K562 (cell line): ENCODE data around the gene NRP1. TPM values are rescaled to one million over a fixed set of nuclear protein-coding genes. Genes with fewer than 3 reads are reported as not detected.

Experiments used
- ATAC-seq: fragments of 200-7000 bp; cut with Tn5 transposase; 3 replicates; pipeline ENCODE4 v1.9.1; 2020; ENCODE audit warnings: moderate library complexity
- BruUV-seq: library from RNA; stranded (reverse); fragments of 400-500 nt; replicated peaks from 2 replicates; lab custom pipeline; 2021; lab: Mats Ljungman, UMichigan
- CTCF ChIA-PET: fragments of 300-600 bp; formaldehyde crosslinking; extraction: SDS; loops from one replicate; lab custom pipeline; 2021; ENCODE audit warnings: low intra/inter-chr PET ratio; lab: Yijun Ruan, JAX
- POLR2A ChIA-PET: fragments of 300-600, 350-650 bp; sonication (Branson Sonifier 250); formaldehyde crosslinking; extraction: SDS; loops from one replicate; lab custom pipeline; 2021; ENCODE audit warnings: antibody characterized with exemption, inconsistent platforms; lab: Yijun Ruan, JAX
- DNase-seq, 4 experiments: peaks; one replicate each; pipeline versions ENCODE4 v3.0.0 to v3.0.0-alpha.2; 2011 to 2018; ENCODE audit warnings: low spot score in 3 of 4, mixed read lengths in 3 of 4; ENCODE audit errors: extremely low read depth in 1 of 4
- FAIRE-seq: peaks from 2 replicates; lab custom pipeline; 2011; peaks lifted over from hg19 to GRCh38; lab: Jason Lieb, UNC
- H2AFZ ChIP-seq: 2 replicates; pipeline ENCODE4 v1.6.0; 2011; ENCODE audit warnings: low read depth, low read length, control low read depth, inconsistent platforms
- H3K27ac ChIP-seq: fragments of 200-600 bp; 3 replicates; pipeline ENCODE4 v1.8.0; 2011; ENCODE audit warnings: low read depth, mild to moderate bottlenecking, control low read depth, inconsistent platforms, low read length, moderate library complexity, mixed read lengths; ENCODE audit errors: extremely low read depth
- H3K27me3 ChIP-seq, 2 experiments: fragments of 300-600 bp in 1 of 2; 2 replicates in 1 of 2; 3 replicates in 1 of 2; pipeline versions ENCODE4 v1.6.0 to v1.8.0; 2011; ENCODE audit warnings: inconsistent platforms in 2 of 2, low read length in 2 of 2, mild to moderate bottlenecking in 1 of 2, mixed read lengths in 1 of 2, moderate library complexity in 1 of 2; ENCODE audit not compliant: control insufficient read depth in 2 of 2, insufficient read depth in 2 of 2
- H3K36me3 ChIP-seq: fragments of 300-600 bp; 3 replicates; pipeline ENCODE4 v1.8.0; 2011; ENCODE audit warnings: mild to moderate bottlenecking, low read length, inconsistent platforms; ENCODE audit not compliant: control insufficient read depth, insufficient read depth
- H3K4me1 ChIP-seq, 2 experiments: fragments of 200-600 bp in 1 of 2; replicated peaks in 1 of 2; 2 replicates in 1 of 2; 3 replicates in 1 of 2; pipeline versions ENCODE4 v1.5.1 to v1.8.0; 2011; ENCODE audit warnings: inconsistent platforms in 2 of 2, low read length in 2 of 2, mild to moderate bottlenecking in 1 of 2, mixed read lengths in 1 of 2, moderate library complexity in 1 of 2; ENCODE audit not compliant: control insufficient read depth in 2 of 2, insufficient read depth in 2 of 2
- H3K4me2 ChIP-seq: 2 replicates; pipeline ENCODE4 v1.6.1; 2011; ENCODE audit warnings: low read length, control low read depth, inconsistent platforms, mixed read lengths; ENCODE audit not compliant: insufficient read depth
- H3K4me3 ChIP-seq: fragments of 200-600 bp; sonication (generic), shearing (Covaris generic); 2 replicates; pipeline ENCODE4 v1.5.1; 2016; ENCODE audit warnings: control low read depth, inconsistent platforms
- H3K79me2 ChIP-seq: fragments of 200-600 bp; 3 replicates; pipeline ENCODE4 v1.8.0; 2011; ENCODE audit warnings: low read length, inconsistent platforms; ENCODE audit not compliant: control insufficient read depth, insufficient read depth
- H3K9ac ChIP-seq, 2 experiments: 2 replicates each; pipeline versions ENCODE4 v1.6.0 to v1.6.1; 2011; ENCODE audit warnings: low read depth in 2 of 2, low read length in 2 of 2, control low read depth in 1 of 2, inconsistent platforms in 1 of 2, mild to moderate bottlenecking in 1 of 2, mixed read lengths in 1 of 2; ENCODE audit not compliant: insufficient read depth in 1 of 2
- H3K9me1 ChIP-seq: one replicate; pipeline ENCODE4 v1.6.0; 2011; ENCODE audit warnings: inconsistent platforms, mild to moderate bottlenecking, low read length, moderate library complexity; ENCODE audit not compliant: control insufficient read depth, insufficient read depth
- H3K9me3 ChIP-seq: replicated peaks from 2 replicates; pipeline ENCODE4 v1.5.1; 2011; ENCODE audit warnings: low read depth, low read length, inconsistent platforms; ENCODE audit not compliant: control insufficient read depth, insufficient read depth
- H4K20me1 ChIP-seq: replicated peaks from 2 replicates; pipeline ENCODE4 v1.6.1; 2011; ENCODE audit warnings: low read length, inconsistent platforms, mixed read lengths; ENCODE audit not compliant: control insufficient read depth, insufficient read depth
- CREBBP ChIP-seq: IDR thresholded peaks from one replicate; pipeline ENCODE4 v1.6.1; 2012; ENCODE audit warnings: low read depth, mild to moderate bottlenecking, control low read depth, inconsistent platforms, low read length
- DPF2 ChIP-seq: fragments of 450-650 bp; IDR thresholded peaks from 2 replicates; pipeline ENCODE4 v1.6.1; 2016
- HDAC3 ChIP-seq: fragments of 450-650 bp; IDR thresholded peaks from 2 replicates; pipeline ENCODE4 v1.6.1; 2018; ENCODE audit warnings: borderline replicate concordance, mild to moderate bottlenecking, moderate library complexity; ENCODE audit not compliant: partially characterized antibody
- KDM1A ChIP-seq, 2 experiments: fragments of 450-650 bp; IDR thresholded peaks; 2 replicates each; pipeline ENCODE4 v1.6.1; 2016; ENCODE audit warnings: mild to moderate bottlenecking in 2 of 2
- MTF1 ChIP-seq: fragments of 250-450 bp; sonication (Bioruptor Pico); IDR thresholded peaks from 2 replicates; pipeline ENCODE4 v1.9.0; 2021; ENCODE audit warnings: moderate library complexity, mild to moderate bottlenecking, inconsistent platforms, borderline replicate concordance
- PHF21A ChIP-seq: fragments of 450-650 bp; IDR thresholded peaks from 2 replicates; pipeline ENCODE4 v1.6.1; 2017; ENCODE audit warnings: low read depth, borderline replicate concordance
- RHOXF2B ChIP-seq: fragments of 250-450 bp; sonication (Bioruptor Pico); conservative IDR thresholded peaks from 2 replicates; pipeline ENCODE4 v1.5.1; 2021
- SIX5 ChIP-seq, 2 experiments: IDR thresholded peaks; 2 replicates each; pipeline ENCODE4 v1.6.1; 2011; ENCODE audit warnings: low read length in 2 of 2, borderline replicate concordance in 1 of 2, low read depth in 1 of 2, mild to moderate bottlenecking in 1 of 2, moderate library complexity in 1 of 2; ENCODE audit not compliant: insufficient read depth in 1 of 2
- SMARCC2 ChIP-seq: fragments of 450-650 bp; IDR thresholded peaks from 2 replicates; pipeline ENCODE4 v1.6.1; 2017; ENCODE audit warnings: antibody characterized with exemption, moderate library complexity, mild to moderate bottlenecking, low read depth
- U2AF1 ChIP-seq: fragments of 200-400 bp; formaldehyde crosslinking; optimal IDR thresholded peaks from 2 replicates; pipeline ENCODE3; 2017; ENCODE audit warnings: mild to moderate bottlenecking, low read depth, low read length, moderate library complexity
- ZNF584 ChIP-seq: fragments of 200-800 bp; sonication (Bioruptor generic); IDR thresholded peaks from 2 replicates; pipeline ENCODE4 v1.6.1; 2016; ENCODE audit warnings: low read depth, mild to moderate bottlenecking, missing genetic modification characterization, missing compliant biosample characterization
- ZNF785 ChIP-seq: fragments of 250-450 bp; sonication (Bioruptor Pico); IDR thresholded peaks from 2 replicates; pipeline ENCODE4 v1.4.0; 2020; ENCODE audit warnings: mild to moderate bottlenecking
- WGBS: fragments of 100-300 bp; shearing (Covaris generic); methylation state at CpG from one replicate; pipeline ENCODE4 v1.1.6; 2016; ENCODE audit warnings: low coverage, mixed read lengths; ENCODE audit not compliant: insufficient coverage; ENCODE audit errors: missing lambda C conversion rate; 5-methylcytosine and 5-hydroxymethylcytosine counted together
- in situ Hi-C: fragments of 300-500 bp; cut with MboI; formaldehyde crosslinking; loops from 4 replicates; pipeline ENCODE4 v1.15.0; 2018; ENCODE audit warnings: inconsistent platforms, mixed read lengths
- intact Hi-C: fragments of 100-400 bp; cut with micrococcal nuclease; formaldehyde crosslinking; loops from 2 replicates; pipeline ENCODE4 v1.14.2; 2022
- polyA plus RNA-seq, 8 experiments: library from polyadenylated mRNA; depleted of rRNA in 4 of 8; stranded (reverse) in 5 of 8; unstranded in 3 of 8; fragments of >200 nt; fragmentation: Nextera tagmentation in 2 of 8; fragmentation: Illumina TruSeq in 1 of 8; extraction: Ambion mirVana in 2 of 8; extraction: Trizol in 1 of 8; gene quantifications; 2 replicates each; pipeline versions ENCODE4 v1.2.1 to v1.2.3, GENCODE V29; 2011 to 2014; ENCODE audit warnings: inconsistent platforms in 1 of 8, missing spikeins in 1 of 8
- total RNA-seq, 7 experiments: library from RNA; depleted of rRNA in 6 of 7; stranded (reverse); fragments of >200 nt in 6 of 7; fragmentation: Illumina TruSeq in 2 of 7; extraction: Trizol in 2 of 7; gene quantifications; 2 replicates each; pipeline versions ENCODE4 v1.2.1 to v1.2.3, GENCODE V29; 2011 to 2021; ENCODE audit warnings: low replicate concordance in 1 of 7
- TF ChIP-seq, protein P1 (sequence below): fragments of 250-450 bp; sonication (Bioruptor Pico); IDR thresholded peaks from 2 replicates; pipeline ENCODE4 v1.4.0; 2020
- TF ChIP-seq, protein P2 (sequence below): fragments of 250-450 bp; sonication (Bioruptor Pico); IDR thresholded peaks from 2 replicates; pipeline ENCODE4 v1.8.0; 2022; ENCODE audit warnings: moderate library complexity, mild to moderate bottlenecking, inconsistent platforms
- TF ChIP-seq, protein P3 (sequence below): fragments of 250-450 bp; sonication (Bioruptor Pico); IDR thresholded peaks from 2 replicates; pipeline ENCODE4 v1.8.0; 2021; ENCODE audit warnings: borderline replicate concordance, mild to moderate bottlenecking, moderate library complexity; ENCODE audit not compliant: poor library complexity, severe bottlenecking

NRP1 gene
- total and polyA plus RNA-seq, 9 of the 15 experiments (the other 6 are each of a cell fraction or from before 2014, with no cell fraction given), result 0.01 to 0.38 (median 0.04) TPM; not detected in 5

DNA sequence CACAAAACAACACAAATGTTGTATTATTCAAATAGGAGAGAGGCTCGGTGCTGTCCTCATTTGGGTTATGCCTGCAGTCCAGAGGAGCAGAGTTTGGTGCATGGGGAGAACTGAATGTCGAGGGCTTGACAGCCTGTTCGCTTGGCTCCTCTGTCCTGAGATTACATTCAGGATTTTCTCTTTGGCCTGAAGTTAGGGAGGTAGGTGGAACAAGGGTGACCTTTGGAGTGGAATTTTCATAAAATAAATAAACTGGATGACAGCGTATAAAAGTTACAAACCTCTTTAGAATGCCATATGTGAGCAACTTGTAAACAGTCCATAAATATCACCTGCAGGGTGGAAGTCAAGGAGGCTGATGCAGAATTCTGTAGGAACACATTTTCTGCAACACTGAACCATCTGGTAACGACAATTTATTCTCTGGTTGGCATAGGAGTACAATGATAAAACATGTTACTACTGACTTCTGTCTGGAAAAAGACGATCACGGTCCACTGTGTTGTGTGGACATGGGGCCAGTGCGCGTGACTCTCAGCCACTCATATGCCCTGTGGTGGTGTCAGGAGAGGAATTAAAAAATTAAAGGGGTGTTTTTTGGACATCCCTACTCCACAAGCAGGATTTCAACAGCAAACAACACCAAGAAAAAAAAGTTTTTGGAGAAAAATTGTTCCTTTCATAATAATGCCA is 33.2 kb downstream of the NRP1 start:
- no peak for ATAC-seq
- TF ChIP-seq, protein P1, sequence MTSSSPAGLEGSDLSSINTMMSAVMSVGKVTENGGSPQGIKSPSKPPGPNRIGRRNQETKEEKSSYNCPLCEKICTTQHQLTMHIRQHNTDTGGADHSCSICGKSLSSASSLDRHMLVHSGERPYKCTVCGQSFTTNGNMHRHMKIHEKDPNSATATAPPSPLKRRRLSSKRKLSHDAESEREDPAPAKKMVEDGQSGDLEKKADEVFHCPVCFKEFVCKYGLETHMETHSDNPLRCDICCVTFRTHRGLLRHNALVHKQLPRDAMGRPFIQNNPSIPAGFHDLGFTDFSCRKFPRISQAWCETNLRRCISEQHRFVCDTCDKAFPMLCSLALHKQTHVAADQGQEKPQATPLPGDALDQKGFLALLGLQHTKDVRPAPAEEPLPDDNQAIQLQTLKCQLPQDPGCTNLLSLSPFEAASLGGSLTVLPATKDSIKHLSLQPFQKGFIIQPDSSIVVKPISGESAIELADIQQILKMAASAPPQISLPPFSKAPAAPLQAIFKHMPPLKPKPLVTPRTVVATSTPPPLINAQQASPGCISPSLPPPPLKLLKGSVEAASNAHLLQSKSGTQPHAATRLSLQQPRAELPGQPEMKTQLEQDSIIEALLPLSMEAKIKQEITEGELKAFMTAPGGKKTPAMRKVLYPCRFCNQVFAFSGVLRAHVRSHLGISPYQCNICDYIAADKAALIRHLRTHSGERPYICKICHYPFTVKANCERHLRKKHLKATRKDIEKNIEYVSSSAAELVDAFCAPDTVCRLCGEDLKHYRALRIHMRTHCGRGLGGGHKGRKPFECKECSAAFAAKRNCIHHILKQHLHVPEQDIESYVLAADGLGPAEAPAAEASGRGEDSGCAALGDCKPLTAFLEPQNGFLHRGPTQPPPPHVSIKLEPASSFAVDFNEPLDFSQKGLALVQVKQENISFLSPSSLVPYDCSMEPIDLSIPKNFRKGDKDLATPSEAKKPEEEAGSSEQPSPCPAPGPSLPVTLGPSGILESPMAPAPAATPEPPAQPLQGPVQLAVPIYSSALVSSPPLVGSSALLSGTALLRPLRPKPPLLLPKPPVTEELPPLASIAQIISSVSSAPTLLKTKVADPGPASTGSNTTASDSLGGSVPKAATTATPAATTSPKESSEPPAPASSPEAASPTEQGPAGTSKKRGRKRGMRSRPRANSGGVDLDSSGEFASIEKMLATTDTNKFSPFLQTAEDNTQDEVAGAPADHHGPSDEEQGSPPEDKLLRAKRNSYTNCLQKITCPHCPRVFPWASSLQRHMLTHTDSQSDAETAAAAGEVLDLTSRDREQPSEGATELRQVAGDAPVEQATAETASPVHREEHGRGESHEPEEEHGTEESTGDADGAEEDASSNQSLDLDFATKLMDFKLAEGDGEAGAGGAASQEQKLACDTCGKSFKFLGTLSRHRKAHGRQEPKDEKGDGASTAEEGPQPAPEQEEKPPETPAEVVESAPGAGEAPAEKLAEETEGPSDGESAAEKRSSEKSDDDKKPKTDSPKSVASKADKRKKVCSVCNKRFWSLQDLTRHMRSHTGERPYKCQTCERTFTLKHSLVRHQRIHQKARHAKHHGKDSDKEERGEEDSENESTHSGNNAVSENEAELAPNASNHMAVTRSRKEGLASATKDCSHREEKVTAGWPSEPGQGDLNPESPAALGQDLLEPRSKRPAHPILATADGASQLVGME, result no peak
- TF ChIP-seq DPF2 (no peak), SIX5 (IDR thresholded peaks at IDR 0.05; ENCODE audit: borderline replicate concordance in 1 of 2, insufficient read depth in 1 of 2, low read depth in 1 of 2, low read length in 2 of 2) (no peak), ZNF785 (no peak), MTF1 (CRISPR knock-in tag) (no peak), HDAC3 (no peak), U2AF1 (no peak), CREBBP (no peak), ZNF584 (CRISPR knock-in tag) (no peak), SMARCC2 (no peak), KDM1A (IDR thresholded peaks at IDR 0.05) (no peak), PHF21A (no peak), RHOXF2B (no peak)
- TF ChIP-seq, protein P2, sequence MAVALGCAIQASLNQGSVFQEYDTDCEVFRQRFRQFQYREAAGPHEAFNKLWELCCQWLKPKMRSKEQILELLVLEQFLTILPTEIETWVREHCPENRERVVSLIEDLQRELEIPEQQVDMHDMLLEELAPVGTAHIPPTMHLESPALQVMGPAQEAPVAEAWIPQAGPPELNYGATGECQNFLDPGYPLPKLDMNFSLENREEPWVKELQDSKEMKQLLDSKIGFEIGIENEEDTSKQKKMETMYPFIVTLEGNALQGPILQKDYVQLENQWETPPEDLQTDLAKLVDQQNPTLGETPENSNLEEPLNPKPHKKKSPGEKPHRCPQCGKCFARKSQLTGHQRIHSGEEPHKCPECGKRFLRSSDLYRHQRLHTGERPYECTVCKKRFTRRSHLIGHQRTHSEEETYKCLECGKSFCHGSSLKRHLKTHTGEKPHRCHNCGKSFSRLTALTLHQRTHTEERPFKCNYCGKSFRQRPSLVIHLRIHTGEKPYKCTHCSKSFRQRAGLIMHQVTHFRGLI (CRISPR knock-in tag), result no peak
- TF ChIP-seq, protein P3, sequence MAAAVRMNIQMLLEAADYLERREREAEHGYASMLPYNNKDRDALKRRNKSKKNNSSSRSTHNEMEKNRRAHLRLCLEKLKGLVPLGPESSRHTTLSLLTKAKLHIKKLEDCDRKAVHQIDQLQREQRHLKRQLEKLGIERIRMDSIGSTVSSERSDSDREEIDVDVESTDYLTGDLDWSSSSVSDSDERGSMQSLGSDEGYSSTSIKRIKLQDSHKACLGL (CRISPR knock-in tag), result no peak

More for the DNA sequence above, 33.2 kb downstream of the NRP1 start:
- H3K4me3 ChIP-seq, result no peak overlapping the region
- POLR2A ChIA-PET, result no interaction called here
- H3K27me3 ChIP-seq, result no peaks in the 10 kb centered on the region; a peak in 2 of 5 replicates
- WGBS, result 0% methylated on average over 9 of the region's 9 CpGs
- intact Hi-C loops (no loop called here), in situ Hi-C loops (no loop called here)
- no peaks in the 10 kb centered on the region for H3K79me2 ChIP-seq
- DNase-seq, result no peak
- no peaks in the 10 kb centered on the region for H3K9me3 ChIP-seq
- H3K27ac ChIP-seq, result no peak overlapping the region
- CTCF ChIA-PET, result no interaction called here
- H2AFZ ChIP-seq, result no peak overlapping the region
- no peak overlapping the region for H3K9ac ChIP-seq
- H3K9me1 ChIP-seq, result no peaks in the 10 kb centered on the region
- no peaks in the 10 kb centered on the region for H3K36me3 ChIP-seq
- FAIRE-seq, result no peak
- no peaks in the 10 kb centered on the region for H3K4me1 ChIP-seq
- H3K4me2 ChIP-seq, result no peak overlapping the region
- BruUV-seq, result no TSS peak
- no peaks in the 10 kb centered on the region for H4K20me1 ChIP-seq
